Duodenal mucosa (tissue), 2 donors: ENCODE measurements around the gene BCAN.

Experiments
- H3K27ac ChIP-seq: one replicate; pipeline ENCODE4 v1.7.0; 2013; ENCODE audit warnings: low read depth, low read length
- H3K27me3 ChIP-seq, 2 donors: one replicate each; pipeline ENCODE4 v1.7.0; 2013; ENCODE audit warnings: low read length in 2 of 2, control low read depth in 1 of 2; ENCODE audit not compliant: insufficient read depth in 2 of 2, control insufficient read depth in 1 of 2
- H3K36me3 ChIP-seq, 2 donors: one replicate each; pipeline ENCODE4 v1.7.0; 2013; ENCODE audit warnings: low read length in 2 of 2, control low read depth in 1 of 2; ENCODE audit not compliant: insufficient read depth in 2 of 2, control insufficient read depth in 1 of 2
- H3K4me1 ChIP-seq, 2 donors: one replicate each; pipeline ENCODE4 v1.7.0; 2013; ENCODE audit warnings: low read length in 2 of 2, control low read depth in 1 of 2; ENCODE audit not compliant: insufficient read depth in 2 of 2, control insufficient read depth in 1 of 2
- H3K4me3 ChIP-seq, 2 donors: one replicate each; pipeline ENCODE4 v1.7.0; 2013; ENCODE audit warnings: low read length in 2 of 2, low read depth in 1 of 2
- H3K9ac ChIP-seq, 2 donors: one replicate each; pipeline ENCODE4 v1.7.0; 2013; ENCODE audit warnings: low read length in 2 of 2, low read depth in 1 of 2
- H3K9me3 ChIP-seq, 2 donors: one replicate each; pipeline ENCODE4 v1.7.0; 2013; ENCODE audit warnings: low read length in 2 of 2, control low read depth in 1 of 2; ENCODE audit not compliant: control insufficient read depth in 1 of 2

The BCAN gene

GRCh38 chr1:156615946-156616345, 26.0 kb upstream of the BCAN start:
- H3K27me3 ChIP-seq: peaks cover 12 to 16% of the 10 kb centered on the region in 2 donors
- no peak overlapping the region for H3K9ac ChIP-seq
- no peak overlapping the region for H3K4me3 ChIP-seq
- H3K27ac ChIP-seq: no peak overlapping the region
- H3K4me1 ChIP-seq: peaks cover 12 to 15% of the 10 kb centered on the region in 2 donors
- H3K36me3 ChIP-seq: no peaks in the 10 kb centered on the region
- H3K9me3 ChIP-seq: no peaks in the 10 kb centered on the region

DNA sequence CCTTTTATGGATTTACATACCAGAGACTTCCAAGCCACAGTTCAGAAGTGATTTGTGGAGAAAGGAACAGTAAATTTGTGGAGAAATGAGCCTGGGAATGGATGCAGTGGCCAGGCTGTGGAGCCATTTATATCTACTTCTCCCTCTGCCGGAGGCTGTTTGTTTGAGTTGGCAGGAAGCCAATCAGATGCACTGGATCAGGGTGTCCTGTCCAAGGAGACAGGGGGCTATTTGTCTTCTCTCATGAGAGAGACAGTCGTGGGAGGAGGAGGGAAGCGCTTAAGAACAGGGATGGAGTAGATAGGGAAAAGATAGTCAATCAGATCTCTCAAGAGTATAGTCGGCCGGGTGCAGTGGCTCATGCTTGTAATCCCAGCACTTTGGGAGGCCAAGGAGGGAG, 25.5 kb upstream of the BCAN start:
- Histone ChIP-seq H3K36me3 (no peaks in the 10 kb centered on the region), H3K27me3 (peaks cover 12 to 16% of the 10 kb centered on the region in 2 donors), H3K4me1 (peaks cover 12 to 15% of the 10 kb centered on the region in 2 donors), H3K9me3 (no peaks in the 10 kb centered on the region), H3K9ac (no peak overlapping the region), H3K27ac (no peak overlapping the region), H3K4me3 (no peak overlapping the region)

DNA sequence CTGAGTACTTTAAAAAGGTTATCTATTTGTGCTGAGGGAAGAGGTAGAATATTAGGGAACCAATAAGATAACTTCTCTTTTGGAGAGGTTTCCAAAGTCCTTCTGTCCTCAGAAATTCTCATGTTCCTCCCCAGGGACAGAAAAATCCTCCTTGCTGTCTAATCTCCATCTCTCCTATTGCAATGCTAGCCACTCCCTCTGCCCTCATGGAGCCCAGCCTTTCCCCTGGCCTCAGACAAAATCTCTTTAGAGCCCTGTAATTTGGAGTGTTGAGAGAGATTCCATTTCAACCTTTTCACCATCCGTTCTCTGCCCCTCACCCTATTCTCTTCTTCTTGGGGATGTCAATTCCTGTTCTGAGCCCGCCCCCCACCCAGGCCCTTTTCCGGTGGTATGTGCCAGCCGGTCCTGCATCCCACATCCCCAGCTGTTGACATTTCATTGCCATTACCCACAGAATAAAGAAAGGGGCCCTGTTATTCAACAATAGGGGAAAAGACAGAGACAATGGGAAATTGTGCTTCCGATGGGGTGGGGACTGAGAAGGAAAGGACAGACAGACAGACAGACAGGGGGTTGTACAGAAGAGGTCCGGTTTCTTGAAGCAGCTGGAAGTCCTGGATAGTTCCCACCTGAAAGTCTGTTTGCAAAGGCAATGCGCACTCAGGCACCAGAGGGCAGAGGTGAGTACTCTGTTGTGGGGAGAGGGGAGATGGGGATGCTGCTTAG, 22.9 kb upstream of the BCAN start, which contains the start of gene HAPLN2:
TSS of gene HAPLN2 (plus strand) at position 563 of the 729 bp plus-strand sequence. CDS start 4,076 bp downstream, outside the sequence.
- peaks cover 11 to 19% of the 10 kb centered on the region in 2 donors for H3K4me1 ChIP-seq
- no peaks in the 10 kb centered on the region for H3K9me3 ChIP-seq
- peaks cover 22 to 25% of the 10 kb centered on the region in 2 donors for H3K27me3 ChIP-seq
- H3K4me3 ChIP-seq: no peak within 1 kb of the TSS
- H3K9ac ChIP-seq: no peak within 1 kb of the TSS
- no peaks in the 10 kb centered on the region for H3K36me3 ChIP-seq
- no peak within 1 kb of the TSS for H3K27ac ChIP-seq

DNA sequence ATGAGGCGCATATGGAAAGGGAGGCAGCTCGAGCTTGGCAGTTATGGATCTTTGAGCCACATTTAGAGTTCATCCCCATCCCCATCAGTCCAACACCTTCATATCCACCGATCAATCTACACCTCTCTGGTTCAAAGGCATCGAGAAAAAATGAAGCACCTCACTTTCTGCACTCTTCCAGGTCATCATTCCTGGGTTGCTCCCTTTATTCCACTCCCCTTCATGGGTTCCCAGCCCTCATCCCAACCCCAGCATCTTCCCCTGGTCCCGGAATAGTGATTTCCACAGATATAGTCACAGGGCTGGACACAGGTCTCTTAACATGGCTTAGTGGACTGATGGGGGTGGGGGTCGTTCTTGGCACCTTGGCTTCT, 22.3 kb upstream of the BCAN start:
- Histone ChIP-seq H3K27ac (no peak overlapping the region), H3K4me3 (no peak overlapping the region), H3K9me3 (no peaks in the 10 kb centered on the region), H3K36me3 (no peaks in the 10 kb centered on the region), H3K27me3 (peaks cover 26 to 31% of the 10 kb centered on the region in 2 donors), H3K9ac (no peak overlapping the region), H3K4me1 (peaks cover 17 to 19% of the 10 kb centered on the region in 2 donors)

- Histone ChIP-seq H3K4me3 (no peak overlapping the region), H3K27me3 (peaks cover 42 to 50% of the 10 kb centered on the region in 2 donors), H3K4me1 (peaks cover 19 to 30% of the 10 kb centered on the region in 2 donors), H3K9me3 (no peaks in the 10 kb centered on the region), H3K36me3 (no peaks in the 10 kb centered on the region), H3K27ac (no peak overlapping the region), H3K9ac (no peak overlapping the region)
These were observed 19.2 kb upstream of the BCAN start for GRCh38 chr1:156622581-156623297.

DNA sequence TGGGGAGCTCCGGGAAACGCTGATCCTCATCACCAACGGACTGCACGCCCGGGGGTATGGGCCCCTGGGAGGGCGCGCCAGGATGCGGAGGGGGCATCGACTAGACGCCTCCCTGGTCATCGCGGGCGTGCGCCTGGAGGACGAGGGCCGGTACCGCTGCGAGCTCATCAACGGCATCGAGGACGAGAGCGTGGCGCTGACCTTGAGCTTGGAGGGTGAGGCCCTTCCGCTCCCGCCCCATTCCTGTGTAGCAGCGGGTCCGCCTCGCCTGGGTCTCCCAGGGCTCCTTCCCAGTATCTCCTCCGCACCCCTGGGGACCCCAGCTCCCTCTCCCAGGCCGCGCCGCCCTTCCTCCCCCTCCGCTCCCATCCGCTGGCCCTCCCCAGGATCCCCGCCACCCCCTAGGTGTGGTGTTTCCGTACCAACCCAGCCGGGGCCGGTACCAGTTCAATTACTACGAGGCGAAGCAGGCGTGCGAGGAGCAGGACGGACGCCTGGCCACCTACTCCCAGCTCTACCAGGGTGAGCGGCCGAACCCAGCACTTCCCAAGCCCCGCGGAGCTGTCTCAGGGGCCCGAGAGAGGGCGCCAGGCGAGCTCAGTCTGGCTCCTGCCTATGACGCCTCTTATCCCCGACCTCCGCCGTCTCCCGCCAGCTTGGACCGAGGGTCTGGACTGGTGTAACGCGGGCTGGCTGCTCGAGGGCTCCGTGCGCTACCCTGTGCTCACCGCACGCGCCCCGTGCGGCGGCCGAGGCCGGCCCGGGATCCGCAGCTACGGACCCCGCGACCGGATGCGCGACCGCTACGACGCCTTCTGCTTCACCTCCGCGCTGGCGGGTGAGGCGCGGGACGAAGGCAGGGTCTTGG, 17.7 kb upstream of the BCAN start:
- peaks cover 19 to 30% of the 10 kb centered on the region in 2 donors for H3K4me1 ChIP-seq
- H3K36me3 ChIP-seq: no peaks in the 10 kb centered on the region
- no peak overlapping the region for H3K27ac ChIP-seq
- H3K9ac ChIP-seq: peak overlapping the region in 1 of 2 donors; percentile 38
- H3K9me3 ChIP-seq: no peaks in the 10 kb centered on the region
- H3K27me3 ChIP-seq: peaks cover 39 to 49% of the 10 kb centered on the region in 2 donors
- H3K4me3 ChIP-seq: peak overlapping the region; percentile 35 to 59

DNA sequence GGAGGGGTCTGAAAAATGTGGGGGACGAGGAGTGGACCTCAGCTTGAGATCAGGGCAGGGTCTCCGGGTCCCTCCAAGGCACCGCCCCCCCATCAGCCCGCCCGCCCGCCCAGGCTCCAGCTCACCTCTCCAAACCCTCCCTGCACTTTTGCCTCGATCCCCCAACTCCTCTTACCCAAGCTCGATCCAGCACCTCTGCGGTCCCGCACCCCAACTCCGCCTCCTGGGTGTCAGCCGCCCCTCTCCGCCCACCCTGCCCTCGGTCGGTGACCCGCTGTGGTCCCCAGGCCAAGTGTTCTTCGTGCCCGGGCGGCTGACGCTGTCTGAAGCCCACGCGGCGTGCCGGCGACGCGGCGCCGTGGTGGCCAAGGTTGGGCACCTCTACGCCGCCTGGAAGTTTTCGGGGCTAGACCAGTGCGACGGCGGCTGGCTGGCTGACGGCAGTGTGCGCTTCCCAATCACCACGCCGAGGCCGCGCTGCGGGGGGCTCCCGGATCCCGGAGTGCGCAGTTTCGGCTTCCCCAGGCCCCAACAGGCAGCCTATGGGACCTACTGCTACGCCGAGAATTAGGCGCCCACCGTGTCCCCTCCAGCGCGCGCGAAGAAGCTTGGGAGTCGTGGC, 17.0 kb upstream of the BCAN start:
- H3K9ac ChIP-seq: peak overlapping the region in 1 of 2 donors; percentile 38
- H3K27ac ChIP-seq: no peak overlapping the region
- no peaks in the 10 kb centered on the region for H3K9me3 ChIP-seq
- H3K36me3 ChIP-seq: no peaks in the 10 kb centered on the region
- peaks cover 19 to 30% of the 10 kb centered on the region in 2 donors for H3K4me1 ChIP-seq
- H3K27me3 ChIP-seq: peaks cover 33 to 42% of the 10 kb centered on the region in 2 donors
- peak overlapping the region; percentile 42 to 59 for H3K4me3 ChIP-seq

DNA sequence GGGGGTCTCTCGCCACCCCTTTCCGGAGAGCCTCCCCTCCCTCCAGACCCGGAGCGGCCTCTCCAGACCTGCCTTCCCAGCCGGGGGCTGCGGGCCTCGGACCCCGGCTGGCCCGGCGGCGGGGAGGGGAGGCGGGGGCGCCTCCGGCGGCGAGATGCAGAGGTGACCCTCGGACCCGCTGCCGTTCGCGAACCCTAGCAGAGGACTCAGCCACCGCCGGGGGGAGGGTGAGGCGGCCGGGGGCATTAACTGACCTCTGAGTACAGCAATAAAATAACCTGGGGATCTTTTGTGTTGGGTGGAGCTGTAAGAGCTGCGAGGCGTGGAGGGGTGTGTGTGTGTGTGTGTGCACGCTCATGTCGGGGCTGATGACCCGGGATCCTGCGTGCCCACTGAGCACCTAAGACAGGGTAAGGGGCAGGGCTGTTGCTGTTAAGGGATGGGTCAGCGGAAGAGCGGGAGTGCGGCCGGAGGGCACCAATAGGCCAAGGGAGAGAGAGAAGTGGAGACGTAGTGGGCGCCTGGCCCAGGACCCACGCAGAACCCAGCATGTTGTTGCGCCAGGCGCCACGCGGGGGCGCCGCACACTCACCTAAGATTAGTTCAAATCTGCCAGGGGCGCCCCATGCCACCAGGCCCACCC, 16.4 kb upstream of the BCAN start:
- Histone ChIP-seq H3K27ac (no peak overlapping the region), H3K9me3 (no peaks in the 10 kb centered on the region), H3K4me3 (peak overlapping the region; percentile 42 to 65), H3K27me3 (peaks cover 31 to 36% of the 10 kb centered on the region in 2 donors), H3K4me1 (peaks cover 19 to 30% of the 10 kb centered on the region in 2 donors), H3K9ac (peak overlapping the region in 1 of 2 donors; percentile 43), H3K36me3 (no peaks in the 10 kb centered on the region)

DNA sequence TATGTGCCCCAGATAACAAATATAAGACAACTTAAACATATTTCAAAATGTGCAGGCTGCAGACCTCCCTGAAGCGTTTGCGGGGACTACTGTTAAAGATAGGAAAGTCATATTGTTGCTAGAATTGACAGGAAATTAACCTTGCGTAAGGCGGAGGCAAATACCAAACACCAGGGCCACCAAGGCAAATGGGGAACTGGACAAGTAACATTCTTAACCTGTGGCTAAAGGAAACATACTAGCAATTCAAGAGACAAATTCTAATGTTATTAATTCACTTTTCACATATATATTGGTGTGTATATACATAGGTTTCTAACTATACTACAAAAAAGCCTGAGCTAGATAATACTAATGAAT, 15.9 kb upstream of the BCAN start:
- peak overlapping the region; percentile 42 to 65 for H3K4me3 ChIP-seq
- peaks cover 30 to 34% of the 10 kb centered on the region in 2 donors for H3K27me3 ChIP-seq
- no peaks in the 10 kb centered on the region for H3K36me3 ChIP-seq
- H3K9ac ChIP-seq: peak overlapping the region in 1 of 2 donors; percentile 43
- no peaks in the 10 kb centered on the region for H3K9me3 ChIP-seq
- H3K27ac ChIP-seq: no peak overlapping the region
- peaks cover 19 to 30% of the 10 kb centered on the region in 2 donors for H3K4me1 ChIP-seq
